SH-SY5Y (cell line): ENCODE results near the gene IRAK1.

Experiments used
- GATA2 ChIP-seq: IDR thresholded peaks from 2 replicates; pipeline ENCODE4 v1.6.1; 2011; ENCODE audit warnings: mild to moderate bottlenecking, low read depth, low read length
- GATA3 ChIP-seq: IDR thresholded peaks from 2 replicates; pipeline ENCODE4 v1.6.1; 2011; ENCODE audit warnings: low read depth, mild to moderate bottlenecking, low read length, moderate library complexity

The IRAK1 gene

GRCh38 chrX:154030715-154031305 lies 11.1 kb upstream of the IRAK1 start:
- TF ChIP-seq GATA3 (no peak), GATA2 (no peak)

- TF ChIP-seq GATA3 (no peak), GATA2 (no peak)
Measured at GRCh38 chrX:154030266-154030665, 10.6 kb upstream of the IRAK1 start.

- TF ChIP-seq GATA3: no peak
Measured at GRCh38 chrX:154029439-154029838, 9.7 kb upstream of the IRAK1 start.

DNA sequence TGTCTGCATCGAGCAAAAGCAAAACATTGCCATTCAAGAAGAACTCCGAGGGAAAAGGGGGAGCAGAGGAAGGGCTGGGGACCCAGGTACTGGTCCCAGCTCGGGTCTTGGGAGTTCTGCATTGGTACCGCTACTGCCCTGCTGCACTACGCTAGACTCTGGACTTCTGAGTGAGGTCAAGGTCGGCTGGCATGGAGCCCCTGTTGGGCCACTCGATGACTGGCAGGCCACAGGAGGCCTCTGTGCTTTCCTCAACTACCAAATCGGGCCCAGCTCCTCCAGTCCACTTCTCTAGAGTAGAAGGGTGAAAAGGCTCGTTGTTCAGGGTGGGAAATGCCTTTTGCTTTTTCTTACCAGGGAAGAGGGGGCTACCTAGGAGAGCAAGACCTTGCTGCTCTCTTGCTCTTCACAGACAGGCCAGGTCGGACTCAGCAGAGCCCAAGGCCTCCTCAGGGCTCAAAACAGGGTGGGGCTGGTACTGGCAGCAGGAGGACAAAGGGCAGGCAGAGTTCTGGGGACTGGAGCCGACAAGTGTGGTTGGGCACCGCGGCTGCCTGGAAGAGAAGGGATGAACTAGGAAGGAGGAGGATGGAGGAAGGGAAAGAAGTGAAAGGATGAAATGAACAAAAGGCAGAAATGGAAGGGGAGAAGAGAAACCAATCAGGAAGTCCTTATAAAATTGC lies 8.9 kb upstream of the IRAK1 start:
- TF ChIP-seq GATA2: no peak
- TF ChIP-seq GATA3: no peak

GRCh38 chrX:154027986-154028385 lies 8.3 kb upstream of the IRAK1 start:
- TF ChIP-seq GATA3 (no peak), GATA2 (no peak)

GRCh38 chrX:154027022-154027402 lies 7.3 kb upstream of the IRAK1 start:
- TF ChIP-seq GATA2: no peak
- no peak for TF ChIP-seq GATA3

- no peak for TF ChIP-seq GATA2
- TF ChIP-seq GATA3: no peak
Measured at GRCh38 chrX:154026136-154027021, 6.7 kb upstream of the IRAK1 start.

- no peak for TF ChIP-seq GATA3
- no peak for TF ChIP-seq GATA2
Measured at GRCh38 chrX:154025230-154025629, 5.5 kb upstream of the IRAK1 start.

DNA sequence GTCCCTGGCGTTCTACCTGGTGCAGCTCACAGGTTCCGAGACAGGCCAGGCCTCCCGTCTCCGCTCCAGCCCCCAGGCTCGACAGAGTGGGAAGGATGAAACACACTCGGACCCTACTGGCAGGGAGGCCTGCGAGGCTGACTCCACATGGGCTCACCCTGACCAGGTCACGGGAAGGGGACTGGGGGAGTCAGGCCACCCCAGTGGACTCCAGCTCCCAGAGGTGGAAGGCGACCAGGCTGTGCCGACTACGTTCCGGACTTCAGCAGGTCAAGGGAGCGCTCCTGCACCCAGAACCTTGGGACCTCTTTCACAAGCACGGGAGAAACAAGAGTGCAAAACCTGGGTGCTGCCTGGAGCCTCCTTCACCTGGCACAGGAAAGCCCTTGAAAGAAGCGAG lies 4.6 kb upstream of the IRAK1 start:
- no peak for TF ChIP-seq GATA2
- no peak for TF ChIP-seq GATA3

DNA sequence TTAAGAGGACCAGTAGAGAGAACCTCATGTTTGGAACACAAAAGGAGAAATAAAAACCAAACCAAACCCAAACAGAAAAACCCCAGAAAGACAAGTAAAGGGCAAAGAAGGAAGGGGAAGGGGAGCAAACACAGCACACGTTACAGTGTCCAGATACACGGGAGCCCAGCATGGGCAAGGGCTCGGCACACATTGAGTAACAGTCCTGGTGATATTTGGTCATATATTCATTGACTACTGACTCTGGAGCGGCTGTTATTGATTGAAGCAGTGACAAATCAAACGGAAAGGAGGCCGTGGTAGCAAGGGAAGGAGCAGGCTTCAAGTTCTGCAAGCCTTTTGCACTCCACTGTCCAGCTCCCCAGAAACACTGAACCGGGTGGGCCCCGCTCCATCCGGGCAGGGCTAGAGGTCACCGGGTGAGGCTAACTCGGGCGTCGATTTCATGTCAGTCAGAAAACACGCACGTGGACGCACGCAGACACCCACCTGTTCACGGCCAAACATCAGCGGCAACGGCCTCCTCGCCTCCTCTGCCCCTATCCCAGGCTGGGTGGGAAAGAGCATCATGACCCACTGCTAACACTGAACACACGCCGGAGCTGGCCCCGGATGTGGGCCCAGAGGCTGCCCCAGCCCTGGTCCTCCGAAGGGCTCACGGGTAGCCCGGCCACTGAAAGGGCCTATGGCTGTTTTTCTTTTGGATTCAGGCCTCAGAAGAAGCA lies 3.7 kb upstream of the IRAK1 start:
- TF ChIP-seq GATA2 (no peak), GATA3 (no peak)

GRCh38 chrX:154022108-154022507 lies 2.4 kb upstream of the IRAK1 start:
- TF ChIP-seq GATA3 (no peak), GATA2 (no peak)

GRCh38 chrX:154021131-154021611 lies 1.5 kb upstream of the IRAK1 start:
- no peak for TF ChIP-seq GATA3
- TF ChIP-seq GATA2: no peak

GRCh38 chrX:154020536-154021115 lies 924 bp upstream of the IRAK1 start:
- TF ChIP-seq GATA2: no peak
- no peak for TF ChIP-seq GATA3
